ENCODE data around the gene ULBP1. TPM values are rescaled to one million over a fixed set of nuclear protein-coding genes. Genes with fewer than 3 reads are reported as not detected.
A peak's percentile ranks its signal among the peaks of the same experiment; 100 is the strongest.
"Not testable (repeated sequence)": the region's sequence is repeated elsewhere in the genome, so short reads cannot be mapped to it uniquely, and the experiment has no call there.

The ULBP1 gene
- total and polyA plus RNA-seq, 8 donors = 0.02 to 1.3 (median 0.09) TPM; not detected in 3

GRCh38 chr6:150016324-150017185 lies 52.8 kb downstream of the ULBP1 start:
- Histone ChIP-seq H3K4me1 (no peaks in the 10 kb centered on the region), H3K36me3 (no peaks in the 10 kb centered on the region), H3K9me3 (no peaks in the 10 kb centered on the region), H3K4me3 (no peak overlapping the region), H3K27ac (no peak overlapping the region), H3K27me3 (peaks cover 0 to 13% (median 3%) of the 10 kb centered on the region in 4 donors)
- FAIRE-seq (peak; percentile 5), DNase-seq (peak in 4 of 6 donors; percentile 53 to 73 (median 57)), ATAC-seq (peak; percentile 68 to 97 (median 94))
- WGBS, 2 donors = 18% methylated on average over 6 of the region's 6 CpGs
- TF ChIP-seq CTCF (IDR thresholded peaks at IDR 0.05) = peak; percentile 18 to 60 (median 54)
- intact Hi-C loops (cut with DNase I) = loop anchor here in 1 of 3 donors (2.0 kb wide), 1 partner anchor 84 kb away; no protein-coding TSS in a partner anchor

GRCh38 chr6:150017186-150017521 lies 53.4 kb downstream of the ULBP1 start:
- ATAC-seq, H3K36me3 ChIP-seq, FAIRE-seq, H3K9me3 ChIP-seq, H3K4me1 ChIP-seq, H3K27ac ChIP-seq, H3K4me3 ChIP-seq, DNase-seq: not testable (repeated sequence)
- TF ChIP-seq CTCF (IDR thresholded peaks at IDR 0.05) = peak in 1 of 4 donors; percentile 4
- peaks cover 0 to 13% (median 3%) of the 10 kb centered on the region in 4 donors for H3K27me3 ChIP-seq
- WGBS, 2 donors = 2% methylated on average over 5 of the region's 5 CpGs
- intact Hi-C loops (cut with DNase I) = loop anchor here in 1 of 3 donors (2.0 kb wide), 1 partner anchor 84 kb away; no protein-coding TSS in a partner anchor

DNA sequence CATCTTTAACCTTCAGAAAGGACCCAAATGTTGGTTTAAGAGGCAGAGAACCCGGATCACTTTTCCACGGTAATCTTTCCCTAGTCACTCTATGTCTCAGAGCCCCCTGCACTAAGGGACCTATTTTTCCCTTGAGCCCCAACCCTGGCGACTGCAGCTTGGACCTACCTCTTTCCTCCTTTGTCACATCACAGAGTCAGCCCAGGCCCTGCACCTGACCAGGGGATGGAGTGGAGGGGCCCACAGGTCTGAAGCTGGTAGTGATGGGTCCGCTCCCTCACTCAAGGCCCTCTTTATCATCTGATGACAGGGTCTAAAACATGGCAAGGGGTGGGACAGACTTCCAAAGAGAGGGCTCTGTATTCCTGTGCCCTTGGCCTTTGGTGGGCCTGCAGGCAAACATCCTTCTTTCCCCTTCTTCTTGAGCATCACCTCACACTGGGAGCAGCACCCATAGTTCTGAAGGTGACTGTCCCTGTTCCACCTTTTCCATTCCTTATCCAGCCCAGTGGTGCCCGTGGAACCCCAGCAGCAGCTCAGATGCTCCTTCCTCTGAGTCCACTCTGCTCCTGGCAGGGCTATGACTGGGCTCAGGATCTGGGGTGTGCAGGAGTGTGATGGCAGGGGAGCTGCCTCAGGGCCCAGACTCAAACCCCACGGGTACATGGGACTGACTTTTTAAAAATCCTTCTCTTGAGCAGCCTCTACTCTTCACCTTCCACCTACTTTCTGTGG lies 55.3 kb downstream of the ULBP1 start:
- ATAC-seq (no peak), FAIRE-seq (no peak), DNase-seq (no peak)
- 37 to 49% methylated on average over 6 of the region's 6 CpGs for WGBS, 2 donors
- H3K4me1 ChIP-seq = no peaks in the 10 kb centered on the region
- H3K27me3 ChIP-seq = peaks cover 0 to 13% (median 3%) of the 10 kb centered on the region in 4 donors
- H3K27ac ChIP-seq = no peak overlapping the region
- no peak overlapping the region for H3K4me3 ChIP-seq
- intact Hi-C loops (cut with DNase I) = no loop called here
- TF ChIP-seq CTCF (IDR thresholded peaks at IDR 0.05) = no peak
- no peaks in the 10 kb centered on the region for H3K9me3 ChIP-seq
- no peaks in the 10 kb centered on the region for H3K36me3 ChIP-seq

DNA sequence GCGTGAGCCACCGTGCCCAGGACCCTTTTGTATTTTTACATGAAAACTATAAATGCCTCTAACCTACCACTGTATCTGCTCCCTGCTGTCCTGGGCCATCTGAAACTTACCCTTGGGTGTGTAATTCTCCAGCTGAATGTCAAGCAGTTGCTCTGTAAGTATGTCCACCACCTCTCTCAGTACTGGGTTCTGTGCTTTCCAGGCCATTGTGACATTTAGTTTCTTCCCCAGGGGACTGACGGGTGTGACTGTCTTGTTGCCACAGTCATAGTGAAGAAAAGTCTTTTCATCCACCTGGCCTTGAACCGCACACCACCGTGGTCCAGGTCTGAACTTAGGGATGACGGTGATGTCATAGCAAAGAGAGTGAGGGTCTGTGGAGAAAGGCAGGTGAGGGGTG lies 58.1 kb downstream of the ULBP1 start:
- ATAC-seq; FAIRE-seq; H3K36me3 ChIP-seq; H3K4me3 ChIP-seq; intact Hi-C loops (cut with DNase I); DNase-seq; H3K27me3 ChIP-seq; H3K9me3 ChIP-seq; H3K4me1 ChIP-seq; H3K27ac ChIP-seq: not testable (repeated sequence)
- 78 to 100% methylated on average over 2 of the region's 6 CpGs for WGBS, 2 donors

Other genes with a start within 250 kb of the ULBP1 start
- 10 to 100 TPM in 3 of 6 donors, 1 to 10 TPM in 3; 8.8 to 17.4 (median 10.4) TPM for gene LATS1, start 245.8 kb upstream of the ULBP1 start, total RNA-seq
- gene LATS1, start 245.8 kb upstream of the ULBP1 start, polyA plus RNA-seq = 1 to 10 TPM; 5.2 to 6.1 TPM
- 10 to 100 TPM; 13.1 to 21.0 (median 16.6) TPM for gene NUP43, start 217.4 kb upstream of the ULBP1 start, total RNA-seq
- 1 to 10 TPM; 7.2 to 7.8 TPM for gene NUP43, start 217.4 kb upstream of the ULBP1 start, polyA plus RNA-seq
- gene PCMT1, start 214.2 kb upstream of the ULBP1 start, total RNA-seq = 10 to 100 TPM; 20.3 to 33.2 (median 26.9) TPM
- gene PCMT1, start 214.2 kb upstream of the ULBP1 start, polyA plus RNA-seq = 10 to 100 TPM in 1 of 2 donors, 1 to 10 TPM in 1; 9.7 to 35.6 TPM
- 10 to 100 TPM; 10.9 to 22.2 (median 15.2) TPM for gene LRP11, start 99.6 kb upstream of the ULBP1 start, total RNA-seq
- 10 to 100 TPM in 1 of 2 donors, 1 to 10 TPM in 1; 5.4 to 19.7 TPM for gene LRP11, start 99.6 kb upstream of the ULBP1 start, polyA plus RNA-seq
- under 1 TPM in 1 of 6 donors, not detected in 5; 0.09 TPM for gene RAET1E, start 65.8 kb upstream of the ULBP1 start, total RNA-seq
- not detected for gene RAET1E, start 65.8 kb upstream of the ULBP1 start, polyA plus RNA-seq
- under 1 TPM in 1 of 6 donors, not detected in 5; 0.31 TPM for gene RAET1G, start 40.8 kb upstream of the ULBP1 start, total RNA-seq
- gene RAET1G, start 40.8 kb upstream of the ULBP1 start, polyA plus RNA-seq = under 1 TPM in 1 of 2 donors, not detected in 1; 0.30 TPM
- gene ULBP2, start 21.9 kb upstream of the ULBP1 start, total RNA-seq = under 1 TPM in 3 of 6 donors, not detected in 3; 0.25 to 0.37 (median 0.34) TPM
- gene ULBP2, start 21.9 kb upstream of the ULBP1 start, polyA plus RNA-seq = under 1 TPM; 0.19 TPM
- under 1 TPM in 2 of 6 donors, not detected in 4; 0.46 to 0.53 TPM for gene RAET1L, start 61.6 kb downstream of the ULBP1 start, total RNA-seq
- not detected for gene RAET1L, start 61.6 kb downstream of the ULBP1 start, polyA plus RNA-seq
- under 1 TPM; 0.56 to 0.98 (median 0.83) TPM for gene ULBP3, start 105.2 kb downstream of the ULBP1 start, total RNA-seq
- under 1 TPM; 0.38 to 0.70 TPM for gene ULBP3, start 105.2 kb downstream of the ULBP1 start, polyA plus RNA-seq
- gene PPP1R14C, start 179.1 kb downstream of the ULBP1 start, total RNA-seq = under 1 TPM; 0.09 to 0.90 (median 0.54) TPM
- 1 to 10 TPM; 1.4 to 7.3 TPM for gene PPP1R14C, start 179.1 kb downstream of the ULBP1 start, polyA plus RNA-seq